ENCODE data around the gene PLP1.

Gene PLP1, protein sequence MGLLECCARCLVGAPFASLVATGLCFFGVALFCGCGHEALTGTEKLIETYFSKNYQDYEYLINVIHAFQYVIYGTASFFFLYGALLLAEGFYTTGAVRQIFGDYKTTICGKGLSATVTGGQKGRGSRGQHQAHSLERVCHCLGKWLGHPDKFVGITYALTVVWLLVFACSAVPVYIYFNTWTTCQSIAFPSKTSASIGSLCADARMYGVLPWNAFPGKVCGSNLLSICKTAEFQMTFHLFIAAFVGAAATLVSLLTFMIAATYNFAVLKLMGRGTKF

DNA sequence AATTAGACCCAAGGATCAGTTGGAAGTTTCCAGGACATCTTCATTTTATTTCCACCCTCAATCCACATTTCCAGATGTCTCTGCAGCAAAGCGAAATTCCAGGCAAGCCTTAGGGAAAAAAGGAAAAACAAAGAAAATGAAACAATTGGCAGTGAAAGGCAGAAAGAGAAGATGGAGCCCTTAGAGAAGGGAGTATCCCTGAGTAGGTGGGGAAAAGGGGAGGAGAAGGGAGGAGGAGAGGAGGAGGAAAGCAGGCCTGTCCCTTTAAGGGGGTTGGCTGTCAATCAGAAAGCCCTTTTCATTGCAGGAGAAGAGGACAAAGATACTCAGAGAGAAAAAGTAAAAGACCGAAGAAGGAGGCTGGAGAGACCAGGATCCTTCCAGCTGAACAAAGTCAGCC, at the start of gene PLP1:
Gene PLP1, plus strand, starts transcription at position 295 of the 400 bp plus-strand sequence. CDS start 156 bp downstream, outside the sequence.
- TF ChIP-seq, protein P1, sequence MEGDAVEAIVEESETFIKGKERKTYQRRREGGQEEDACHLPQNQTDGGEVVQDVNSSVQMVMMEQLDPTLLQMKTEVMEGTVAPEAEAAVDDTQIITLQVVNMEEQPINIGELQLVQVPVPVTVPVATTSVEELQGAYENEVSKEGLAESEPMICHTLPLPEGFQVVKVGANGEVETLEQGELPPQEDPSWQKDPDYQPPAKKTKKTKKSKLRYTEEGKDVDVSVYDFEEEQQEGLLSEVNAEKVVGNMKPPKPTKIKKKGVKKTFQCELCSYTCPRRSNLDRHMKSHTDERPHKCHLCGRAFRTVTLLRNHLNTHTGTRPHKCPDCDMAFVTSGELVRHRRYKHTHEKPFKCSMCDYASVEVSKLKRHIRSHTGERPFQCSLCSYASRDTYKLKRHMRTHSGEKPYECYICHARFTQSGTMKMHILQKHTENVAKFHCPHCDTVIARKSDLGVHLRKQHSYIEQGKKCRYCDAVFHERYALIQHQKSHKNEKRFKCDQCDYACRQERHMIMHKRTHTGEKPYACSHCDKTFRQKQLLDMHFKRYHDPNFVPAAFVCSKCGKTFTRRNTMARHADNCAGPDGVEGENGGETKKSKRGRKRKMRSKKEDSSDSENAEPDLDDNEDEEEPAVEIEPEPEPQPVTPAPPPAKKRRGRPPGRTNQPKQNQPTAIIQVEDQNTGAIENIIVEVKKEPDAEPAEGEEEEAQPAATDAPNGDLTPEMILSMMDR (IDR thresholded peaks at IDR 0.05; ENCODE audit: insufficient read depth, missing control alignments), result no peak
- DNase-seq (ENCODE audit: insufficient read length, low spot score) (no peak), FAIRE-seq (no peak)

DNA sequence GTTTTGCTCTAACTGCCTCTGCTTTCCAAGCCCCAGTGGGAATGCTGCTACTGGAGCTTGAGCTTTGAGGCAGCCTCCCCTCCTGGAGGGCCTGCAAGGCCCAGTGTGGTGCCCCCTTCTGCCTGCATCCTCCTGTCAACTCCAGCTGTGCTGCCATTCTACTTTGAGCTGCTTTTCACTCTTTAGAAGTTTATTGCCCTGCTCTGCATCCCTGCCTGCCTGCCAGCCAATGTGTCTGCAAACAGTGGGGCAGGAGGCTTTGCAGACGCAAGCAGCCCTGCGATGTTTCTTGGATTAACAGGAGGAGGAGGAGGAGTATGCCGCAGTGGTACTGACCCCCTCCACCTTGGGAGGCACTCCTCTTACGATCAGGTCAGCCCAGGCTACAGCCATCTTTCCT, 49.5 kb upstream of the PLP1 start:
- DNase-seq (ENCODE audit: insufficient read length, low spot score), result no peak
- TF ChIP-seq, protein P1 (IDR thresholded peaks at IDR 0.05; ENCODE audit: insufficient read depth, missing control alignments), result no peak
- FAIRE-seq, result no peak

DNA sequence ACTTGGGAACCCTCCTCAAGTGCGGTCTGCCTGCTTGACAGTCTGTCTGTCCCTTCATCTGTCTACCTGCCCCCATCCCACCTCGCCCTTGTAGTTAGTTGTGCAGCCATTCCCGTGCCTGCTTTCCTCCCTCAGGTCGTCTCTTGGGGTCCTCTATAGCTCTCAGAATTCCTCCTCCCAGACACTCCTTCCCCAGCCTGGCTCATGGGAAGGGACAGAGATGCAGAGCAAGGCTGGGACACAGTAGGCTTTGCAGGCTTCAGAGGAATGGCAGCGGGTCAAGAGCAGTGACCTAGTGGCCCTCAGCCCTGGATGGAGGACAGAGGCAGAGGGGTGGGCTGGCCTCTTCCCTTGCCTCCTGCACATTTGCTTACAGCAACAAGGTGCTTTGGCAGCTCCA, 47.6 kb upstream of the PLP1 start:
- TF ChIP-seq, protein P1 (IDR thresholded peaks at IDR 0.05; ENCODE audit: insufficient read depth, missing control alignments), result no peak
- DNase-seq (ENCODE audit: insufficient read length, low spot score), result no peak
- FAIRE-seq, result no peak

GRCh38 chrX:103730147-103730795, 46.4 kb upstream of the PLP1 start:
- TF ChIP-seq, protein P1 (IDR thresholded peaks at IDR 0.05; ENCODE audit: insufficient read depth, missing control alignments), result no peak
- FAIRE-seq, result no peak
- no peak for DNase-seq (ENCODE audit: insufficient read length, low spot score)

- TF ChIP-seq, protein P1 (IDR thresholded peaks at IDR 0.05; ENCODE audit: insufficient read depth, missing control alignments), result no peak
- FAIRE-seq (no peak), DNase-seq (ENCODE audit: insufficient read length, low spot score) (no peak)
Measured at GRCh38 chrX:103730796-103731493, 45.7 kb upstream of the PLP1 start.

DNA sequence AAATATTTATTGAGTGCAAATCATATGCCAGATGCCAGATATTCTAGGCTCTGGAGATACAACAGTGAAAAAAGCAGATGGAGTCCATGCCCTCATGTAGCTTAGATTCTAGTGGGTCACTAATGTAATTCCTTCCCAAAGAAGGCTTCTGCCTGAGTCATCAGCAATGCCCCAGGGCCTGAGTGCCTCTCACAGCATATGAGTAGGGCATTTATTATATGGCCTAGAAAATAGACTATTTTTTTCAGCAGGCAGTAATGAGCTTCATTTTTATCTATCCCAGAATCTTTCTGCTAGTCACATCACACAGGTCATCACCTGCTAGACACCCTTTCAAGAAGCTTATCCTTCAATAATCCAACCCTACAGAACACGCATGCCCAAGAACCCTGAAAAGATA, 43.6 kb upstream of the PLP1 start:
- no peak for DNase-seq (ENCODE audit: insufficient read length, low spot score)

More for the DNA sequence above, 43.6 kb upstream of the PLP1 start:
- FAIRE-seq, result no peak
- TF ChIP-seq, protein P1 (IDR thresholded peaks at IDR 0.05; ENCODE audit: insufficient read depth, missing control alignments), result no peak
